ENCODE results near the gene MRPL57.
"Not testable (repeated sequence)": the region's sequence is repeated elsewhere in the genome, so short reads cannot be mapped to it uniquely, and the experiment has no call there.

MRPL57 gene

GRCh38 chr13:21176215-21176981 lies at the start of gene MRPL57, which contains the start of gene SKA3:
MRPL57 (plus strand) TSS chr13:21176658; CDS start chr13:21176917, 259 bp downstream.
SKA3 (minus strand) TSS chr13:21176552; CDS start chr13:21176477, 75 bp downstream.
- peak; percentile 85 for DNase-seq (ENCODE audit: low read depth in 2 of 2, low spot score in 1 of 2)

- DNase-seq (ENCODE audit: low read depth in 2 of 2, low spot score in 1 of 2): no peak
Observed at GRCh38 chr13:21130116-21130515, 46.3 kb upstream of the MRPL57 start.

GRCh38 chr13:21133077-21133476 lies 43.4 kb upstream of the MRPL57 start:
- DNase-seq (ENCODE audit: low read depth in 2 of 2, low spot score in 1 of 2): no peak

DNA sequence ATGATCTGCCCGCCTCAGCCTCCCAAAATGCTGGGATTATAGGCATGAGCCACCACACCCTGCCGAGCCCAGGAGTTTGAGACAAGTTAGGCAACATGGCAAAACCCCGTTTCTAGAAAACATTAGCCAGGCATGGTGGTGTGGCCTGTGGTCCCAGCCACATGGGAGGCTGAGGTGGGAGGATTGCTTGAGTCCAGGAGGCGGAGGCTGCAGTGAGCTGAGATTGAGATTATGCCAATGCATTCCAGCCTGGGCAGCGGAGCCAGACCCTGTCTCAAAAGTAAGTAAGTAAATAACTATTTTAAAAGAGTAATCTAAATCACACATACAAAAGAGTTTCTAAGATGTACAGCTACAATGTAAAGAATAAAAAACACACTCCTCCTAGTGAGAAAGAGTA lies 42.0 kb upstream of the MRPL57 start:
- DNase-seq (ENCODE audit: low read depth in 2 of 2, low spot score in 1 of 2): no peak

GRCh38 chr13:21135833-21136232 lies 40.6 kb upstream of the MRPL57 start:
- not testable (repeated sequence) for DNase-seq (ENCODE audit: low read depth in 2 of 2, low spot score in 1 of 2)

- DNase-seq (ENCODE audit: low read depth in 2 of 2, low spot score in 1 of 2): no peak
Observed at GRCh38 chr13:21137696-21138095, 38.8 kb upstream of the MRPL57 start.

DNA sequence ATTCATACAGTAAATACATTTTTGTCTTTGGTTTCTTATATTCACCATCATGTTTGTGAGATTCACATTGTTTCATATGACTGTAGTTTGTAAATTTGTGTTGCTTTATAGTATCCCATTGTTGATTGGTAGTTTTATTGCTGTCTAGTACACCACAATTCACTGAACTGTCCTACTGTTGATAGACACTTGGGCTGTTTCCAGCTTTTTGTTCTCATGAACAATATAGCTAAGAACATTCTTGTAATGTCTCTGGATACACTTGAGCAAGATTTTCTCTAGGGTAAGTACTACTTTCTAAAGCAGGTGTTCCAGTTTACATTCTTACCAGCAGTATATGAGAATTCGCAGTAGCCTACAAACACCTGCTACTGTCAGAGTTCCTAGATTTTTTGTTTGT lies 37.9 kb upstream of the MRPL57 start:
- DNase-seq (ENCODE audit: low read depth in 2 of 2, low spot score in 1 of 2): no peak

- no peak for DNase-seq (ENCODE audit: low read depth in 2 of 2, low spot score in 1 of 2)
Observed at GRCh38 chr13:21139374-21139773, 37.1 kb upstream of the MRPL57 start.

- no peak for DNase-seq (ENCODE audit: low read depth in 2 of 2, low spot score in 1 of 2)
Observed at GRCh38 chr13:21142766-21143165, 33.7 kb upstream of the MRPL57 start.

DNA sequence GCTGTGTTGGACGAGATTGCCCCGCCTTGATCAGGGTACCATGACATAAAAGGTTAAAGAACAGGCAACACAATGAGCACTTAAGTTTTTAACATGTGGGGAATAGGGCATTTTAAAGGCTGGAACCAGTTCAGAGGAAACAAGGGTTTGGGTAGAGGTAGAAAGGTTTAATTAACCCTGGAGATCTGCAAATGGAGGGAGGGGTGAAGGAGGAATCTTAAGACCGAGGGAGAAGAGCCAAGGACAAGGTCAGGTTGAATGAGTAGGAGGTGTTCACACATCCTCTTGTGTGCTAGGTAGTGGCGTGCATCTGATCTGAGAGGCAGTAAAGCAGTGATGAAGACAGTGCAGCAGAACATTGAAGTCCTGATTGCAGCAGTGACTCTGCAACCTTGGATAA lies 28.6 kb upstream of the MRPL57 start:
- no peak for DNase-seq (ENCODE audit: low read depth in 2 of 2, low spot score in 1 of 2)

- no peak for DNase-seq (ENCODE audit: low read depth in 2 of 2, low spot score in 1 of 2)
Observed at GRCh38 chr13:21148557-21149258, 27.8 kb upstream of the MRPL57 start.

- DNase-seq (ENCODE audit: low read depth in 2 of 2, low spot score in 1 of 2): no peak
Observed at GRCh38 chr13:21149568-21149967, 26.9 kb upstream of the MRPL57 start.

DNA sequence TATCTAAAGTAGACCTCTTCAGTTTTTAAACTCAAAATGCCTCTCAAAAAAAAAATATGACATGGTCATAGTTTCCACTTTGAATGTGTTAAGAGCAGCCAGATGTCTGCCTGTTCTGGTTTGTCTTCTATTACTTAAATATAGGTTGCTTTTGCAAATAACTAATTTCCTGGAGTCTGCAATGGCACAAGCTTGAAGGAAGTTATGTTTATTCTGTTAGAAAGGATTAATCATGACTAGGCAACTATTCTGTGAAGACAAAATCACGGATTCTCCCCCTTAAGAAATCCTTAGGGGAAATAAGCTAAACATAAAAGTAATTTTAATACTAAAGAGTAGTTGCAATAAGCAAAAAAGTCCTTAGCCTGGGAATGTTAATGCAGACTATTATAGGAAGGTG lies 26.4 kb upstream of the MRPL57 start:
- no peak for DNase-seq (ENCODE audit: low read depth in 2 of 2, low spot score in 1 of 2)

DNA sequence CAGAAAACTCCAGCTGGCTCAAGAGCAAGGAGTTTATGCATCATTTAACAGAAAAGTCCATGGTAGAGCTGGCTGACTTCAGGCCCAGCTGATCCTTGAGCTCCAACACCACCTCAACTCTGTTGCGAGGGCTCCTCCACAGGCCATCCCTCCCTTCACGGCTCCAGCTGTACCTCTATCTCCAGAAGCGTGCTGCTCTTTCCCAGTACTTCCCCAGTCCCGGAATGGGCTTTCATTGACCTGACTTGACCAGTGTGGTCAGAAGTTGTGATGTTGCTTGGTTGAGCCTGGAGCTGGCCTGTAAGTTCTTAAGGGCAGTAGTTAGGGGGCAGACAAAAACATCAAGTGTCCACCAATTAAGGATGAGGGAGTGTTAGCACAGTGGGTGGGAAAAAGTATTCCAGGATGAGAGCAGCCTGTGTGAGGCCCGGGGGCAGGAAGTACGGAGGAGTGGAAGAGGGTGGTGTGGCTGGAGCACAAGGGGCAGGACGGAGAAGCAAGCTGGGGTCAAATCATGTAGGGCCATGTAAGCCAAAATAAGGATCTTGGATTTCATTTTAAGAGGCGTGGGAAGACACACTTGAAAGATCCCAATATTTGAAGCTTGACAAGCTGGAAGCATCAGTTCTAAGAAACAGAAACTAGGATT lies 24.1 kb upstream of the MRPL57 start:
- DNase-seq (ENCODE audit: low read depth in 2 of 2, low spot score in 1 of 2): no peak

- no peak for DNase-seq (ENCODE audit: low read depth in 2 of 2, low spot score in 1 of 2)
Observed at GRCh38 chr13:21164631-21165030, 11.8 kb upstream of the MRPL57 start.

GRCh38 chr13:21165606-21166005 lies 10.9 kb upstream of the MRPL57 start:
- not testable (repeated sequence) for DNase-seq (ENCODE audit: low read depth in 2 of 2, low spot score in 1 of 2)

DNA sequence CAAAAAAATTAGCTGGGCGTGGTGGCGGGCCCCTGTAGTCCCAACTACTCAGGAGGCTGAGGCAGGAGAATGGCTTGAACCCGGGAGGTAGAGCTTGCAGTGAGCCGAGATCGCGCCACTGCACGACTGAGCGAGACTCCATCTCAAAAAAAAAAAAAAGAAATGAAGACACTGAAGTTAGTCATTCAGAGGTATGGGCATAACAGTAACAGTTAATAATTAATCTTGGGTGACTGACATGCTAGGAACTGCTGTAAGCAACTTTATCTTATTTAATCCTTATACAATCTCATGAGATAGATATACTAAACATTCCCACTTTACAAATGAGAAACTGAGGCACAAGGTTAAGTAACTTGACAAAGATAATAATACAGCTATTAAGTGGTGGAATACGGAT lies 5.0 kb upstream of the MRPL57 start:
- DNase-seq (ENCODE audit: low read depth in 2 of 2, low spot score in 1 of 2): no peak

DNA sequence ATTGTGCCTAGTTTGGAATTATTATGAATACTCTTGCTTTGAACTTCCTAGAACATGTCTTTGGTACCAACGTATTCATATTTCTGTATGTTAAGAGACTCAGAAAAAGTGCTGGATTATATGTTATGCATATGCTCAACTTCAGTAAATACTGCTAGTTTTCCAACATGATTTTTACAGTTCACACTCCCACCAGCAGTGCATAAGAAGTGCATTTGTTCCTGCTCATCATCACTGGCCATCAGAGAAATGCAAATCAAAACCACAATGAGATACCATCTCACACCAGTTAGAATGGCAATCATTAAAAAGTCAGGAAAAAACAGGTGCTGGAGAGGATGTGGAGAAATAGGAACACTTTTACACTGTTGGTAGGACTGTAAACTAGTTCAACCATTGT lies 2.7 kb upstream of the MRPL57 start:
- not testable (repeated sequence) for DNase-seq (ENCODE audit: low read depth in 2 of 2, low spot score in 1 of 2)

DNA sequence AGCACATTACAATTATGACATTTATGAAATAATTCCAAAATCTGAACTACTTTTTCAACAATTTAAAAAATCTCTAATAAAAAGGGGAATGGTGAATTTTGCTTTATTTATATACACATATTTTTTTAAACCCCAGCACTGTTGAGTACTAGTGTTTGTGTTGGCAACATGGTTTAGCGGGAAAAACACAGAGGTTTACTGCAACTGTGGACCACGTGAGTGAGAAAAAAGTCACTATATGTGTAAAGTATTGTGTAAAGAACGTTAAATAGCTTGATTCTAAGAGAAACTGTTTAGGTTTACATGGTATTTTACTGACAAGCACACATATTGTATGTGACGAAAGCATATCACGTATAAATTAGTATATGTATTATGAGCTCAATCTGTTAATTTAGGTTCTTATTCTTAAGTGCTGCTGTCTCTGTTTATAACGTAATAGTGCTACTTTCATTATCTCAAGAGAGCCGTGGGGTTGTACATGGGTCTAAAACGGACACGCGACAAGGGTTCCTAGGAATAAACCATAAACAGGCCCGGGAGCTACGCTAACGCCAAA lies 723 bp upstream of the MRPL57 start:
- no peak for DNase-seq (ENCODE audit: low read depth in 2 of 2, low spot score in 1 of 2)

DNA sequence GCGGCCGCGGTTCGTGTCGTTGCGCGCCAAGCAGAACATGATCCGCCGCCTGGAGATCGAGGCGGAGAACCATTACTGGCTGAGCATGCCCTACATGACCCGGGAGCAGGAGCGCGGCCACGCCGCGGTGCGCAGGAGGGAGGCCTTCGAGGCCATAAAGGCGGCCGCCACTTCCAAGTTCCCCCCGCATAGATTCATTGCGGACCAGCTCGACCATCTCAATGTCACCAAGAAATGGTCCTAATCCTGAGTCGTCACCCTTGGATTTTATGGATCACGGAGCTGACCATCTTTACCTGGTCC lies 475 bp downstream of the MRPL57 start:
- no peak for DNase-seq (ENCODE audit: low read depth in 2 of 2, low spot score in 1 of 2)

- DNase-seq (ENCODE audit: low read depth in 2 of 2, low spot score in 1 of 2): no peak
Observed at GRCh38 chr13:21181671-21182070, 5.2 kb downstream of the MRPL57 start.

- DNase-seq (ENCODE audit: low read depth in 2 of 2, low spot score in 1 of 2): not testable (repeated sequence)
Observed at GRCh38 chr13:21186410-21186809, 10.0 kb downstream of the MRPL57 start.
